ENCODE results near the gene ABCC6.

The ABCC6 gene

DNA sequence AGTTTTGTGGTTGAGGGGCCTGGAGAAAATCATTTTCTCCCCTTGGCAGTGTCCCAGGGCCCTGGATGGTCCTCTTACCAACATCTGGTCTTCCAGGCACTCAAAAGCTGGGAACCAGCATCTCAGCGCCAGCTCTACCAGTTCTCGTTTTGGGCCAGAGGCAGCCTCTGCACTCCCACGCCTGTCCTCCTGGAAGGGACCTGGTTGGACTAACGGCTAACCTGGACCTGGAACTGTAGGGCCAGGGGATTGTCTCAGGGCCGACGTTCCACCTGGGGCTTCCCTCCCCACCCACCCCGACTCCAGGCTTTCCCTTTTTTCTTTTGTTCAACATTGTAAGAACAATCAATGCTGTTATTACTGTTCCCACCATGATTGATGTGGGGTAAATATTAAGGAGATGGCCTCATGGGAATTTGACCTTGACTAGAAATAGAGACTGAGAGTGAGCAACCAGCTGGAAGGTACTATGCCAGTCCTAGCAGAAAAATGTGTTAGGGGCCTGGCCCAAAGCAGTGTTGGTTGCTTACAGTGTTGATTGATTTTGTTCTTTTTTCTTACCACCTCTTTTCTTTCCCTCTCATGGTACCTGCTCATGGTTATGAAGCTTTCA, 81.4 kb downstream of the ABCC6 start:
- no peak overlapping the region for H3K27ac Mint-ChIP-seq
- H3K36me3 Mint-ChIP-seq (ENCODE audit: low read depth) = peaks cover 100% of the 10 kb centered on the region

DNA sequence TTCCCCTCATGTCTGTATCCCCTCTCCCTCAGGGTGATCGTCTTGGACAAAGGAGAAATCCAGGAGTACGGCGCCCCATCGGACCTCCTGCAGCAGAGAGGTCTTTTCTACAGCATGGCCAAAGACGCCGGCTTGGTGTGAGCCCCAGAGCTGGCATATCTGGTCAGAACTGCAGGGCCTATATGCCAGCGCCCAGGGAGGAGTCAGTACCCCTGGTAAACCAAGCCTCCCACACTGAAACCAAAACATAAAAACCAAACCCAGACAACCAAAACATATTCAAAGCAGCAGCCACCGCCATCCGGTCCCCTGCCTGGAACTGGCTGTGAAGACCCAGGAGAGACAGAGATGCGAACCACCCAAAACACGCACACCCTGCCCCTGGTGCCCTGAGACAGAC, 82.2 kb downstream of the ABCC6 start:
- Mint-ChIP-seq H3K4me1 (ENCODE audit: low read depth) (no peaks in the 10 kb centered on the region), H3K27me3 (no peaks in the 10 kb centered on the region), H3K36me3 (ENCODE audit: low read depth) (peaks cover 100% of the 10 kb centered on the region), H3K9me3 (no peaks in the 10 kb centered on the region), H3K4me3 (no peak overlapping the region), H3K27ac (no peak overlapping the region)
- intact Hi-C loops (cut with micrococcal nuclease) = no loop called here

More for the DNA sequence above, 81.4 kb downstream of the ABCC6 start:
- Mint-ChIP-seq H3K4me3 (no peak overlapping the region), H3K9me3 (no peaks in the 10 kb centered on the region), H3K4me1 (ENCODE audit: low read depth) (no peaks in the 10 kb centered on the region), H3K27me3 (no peaks in the 10 kb centered on the region)
- intact Hi-C loops (cut with micrococcal nuclease) = no loop called here

DNA sequence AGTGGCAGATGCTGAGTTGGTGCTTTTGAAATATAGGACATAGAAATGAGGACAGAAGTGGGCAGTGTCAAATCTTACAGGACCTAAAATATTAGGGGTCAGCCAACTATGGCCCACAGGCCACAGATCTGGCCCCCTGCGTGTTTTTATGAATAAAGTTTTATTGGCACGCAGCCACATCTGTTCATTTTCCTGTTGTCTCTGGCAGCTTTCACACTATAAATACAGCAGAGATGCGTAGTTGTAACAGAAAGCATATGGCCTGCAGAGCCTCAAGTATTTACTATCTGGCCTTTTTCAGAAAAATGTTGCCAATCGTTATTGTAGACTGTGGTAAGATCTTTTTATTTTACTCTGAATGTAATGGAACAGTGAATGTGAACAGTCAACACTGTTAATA, 82.8 kb downstream of the ABCC6 start:
- intact Hi-C loops (cut with micrococcal nuclease) = no loop called here
- H3K36me3 Mint-ChIP-seq (ENCODE audit: low read depth) = peaks cover 100% of the 10 kb centered on the region

DNA sequence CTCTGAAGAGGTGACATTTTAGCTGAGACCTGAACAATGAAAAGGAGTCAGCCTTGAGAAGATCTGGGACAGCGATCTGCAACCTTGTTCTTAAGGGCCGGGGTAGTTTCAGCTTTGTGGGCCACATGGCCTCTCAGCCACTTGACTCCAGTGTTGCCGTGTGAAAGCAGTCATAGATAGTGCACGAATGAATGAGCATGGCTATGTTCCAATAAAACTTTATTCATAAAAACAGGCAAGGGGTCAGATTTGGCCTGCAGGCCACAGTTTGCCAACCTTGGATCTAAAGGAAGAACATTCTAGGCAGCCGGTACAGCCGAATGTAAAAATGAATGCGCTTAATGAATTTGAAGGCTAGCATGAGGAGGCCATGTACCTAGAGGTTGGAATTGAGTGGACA, 83.5 kb downstream of the ABCC6 start:
- peaks cover 100% of the 10 kb centered on the region for H3K36me3 Mint-ChIP-seq (ENCODE audit: low read depth)
- no peaks in the 10 kb centered on the region for H3K4me1 Mint-ChIP-seq (ENCODE audit: low read depth)
- no peaks in the 10 kb centered on the region for H3K9me3 Mint-ChIP-seq
- H3K27ac Mint-ChIP-seq = no peak overlapping the region
- no peak overlapping the region for H3K4me3 Mint-ChIP-seq
- no peaks in the 10 kb centered on the region for H3K27me3 Mint-ChIP-seq
- intact Hi-C loops (cut with micrococcal nuclease) = no loop called here

More for the DNA sequence above, 82.8 kb downstream of the ABCC6 start:
- Mint-ChIP-seq H3K4me3 (no peak overlapping the region), H3K27me3 (no peaks in the 10 kb centered on the region), H3K4me1 (ENCODE audit: low read depth) (no peaks in the 10 kb centered on the region), H3K9me3 (no peaks in the 10 kb centered on the region), H3K27ac (no peak overlapping the region)

DNA sequence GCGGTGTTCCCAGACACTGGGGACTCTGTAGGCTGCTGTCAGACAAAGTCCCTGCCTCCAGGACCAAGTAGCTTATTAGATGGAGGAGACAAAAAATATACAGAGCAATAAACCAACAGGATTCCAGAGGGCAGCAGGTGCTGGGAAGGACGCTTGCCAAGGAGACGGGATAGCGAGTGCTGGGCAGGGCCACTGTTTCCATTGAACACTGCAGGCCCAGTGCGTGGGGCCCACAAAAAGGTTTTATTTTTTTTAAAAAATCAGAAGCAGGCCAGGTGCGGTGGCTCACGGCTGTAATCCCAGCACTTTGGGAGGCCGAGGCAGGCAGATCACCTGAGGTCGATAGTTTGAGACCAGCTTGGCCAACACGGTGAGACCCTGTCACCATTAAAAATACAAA, 84.2 kb downstream of the ABCC6 start:
- Mint-ChIP-seq H3K9me3 (no peaks in the 10 kb centered on the region), H3K27me3 (no peaks in the 10 kb centered on the region), H3K36me3 (ENCODE audit: low read depth) (peaks cover 100% of the 10 kb centered on the region), H3K4me1 (ENCODE audit: low read depth) (no peaks in the 10 kb centered on the region), H3K27ac (no peak overlapping the region), H3K4me3 (no peak overlapping the region)
- intact Hi-C loops (cut with micrococcal nuclease) = no loop called here

DNA sequence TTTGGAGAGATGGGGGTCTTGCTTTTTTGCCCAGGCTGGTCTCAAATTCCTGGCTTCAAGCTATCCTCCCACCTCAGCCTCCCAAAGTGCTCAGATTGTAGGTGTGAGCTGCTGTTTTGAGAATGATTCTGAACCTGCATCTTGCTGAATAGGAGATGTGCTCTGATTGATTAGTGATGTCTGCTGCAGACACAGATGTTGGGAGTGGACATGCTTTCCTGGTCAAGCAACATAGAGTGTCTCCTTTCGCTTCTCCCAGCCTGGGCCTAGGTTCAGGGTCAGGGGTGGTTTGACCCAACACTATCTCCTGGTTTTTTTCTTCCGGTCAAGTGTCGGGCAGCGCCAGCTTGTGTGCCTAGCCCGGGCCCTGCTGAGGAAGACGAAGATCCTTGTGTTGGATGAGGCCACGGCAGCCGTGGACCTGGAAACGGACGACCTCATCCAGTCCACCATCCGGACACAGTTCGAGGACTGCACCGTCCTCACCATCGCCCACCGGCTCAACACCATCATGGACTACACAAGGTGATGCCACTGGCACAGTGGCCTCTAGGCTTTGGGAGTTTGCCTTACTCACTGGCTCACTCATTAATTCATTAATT, 85.2 kb downstream of the ABCC6 start:
- Mint-ChIP-seq H3K4me1 (ENCODE audit: low read depth) (no peaks in the 10 kb centered on the region), H3K27ac (no peak overlapping the region), H3K27me3 (no peaks in the 10 kb centered on the region), H3K4me3 (no peak overlapping the region), H3K9me3 (no peaks in the 10 kb centered on the region), H3K36me3 (ENCODE audit: low read depth) (peaks cover 100% of the 10 kb centered on the region)
- intact Hi-C loops (cut with micrococcal nuclease) = no loop called here

DNA sequence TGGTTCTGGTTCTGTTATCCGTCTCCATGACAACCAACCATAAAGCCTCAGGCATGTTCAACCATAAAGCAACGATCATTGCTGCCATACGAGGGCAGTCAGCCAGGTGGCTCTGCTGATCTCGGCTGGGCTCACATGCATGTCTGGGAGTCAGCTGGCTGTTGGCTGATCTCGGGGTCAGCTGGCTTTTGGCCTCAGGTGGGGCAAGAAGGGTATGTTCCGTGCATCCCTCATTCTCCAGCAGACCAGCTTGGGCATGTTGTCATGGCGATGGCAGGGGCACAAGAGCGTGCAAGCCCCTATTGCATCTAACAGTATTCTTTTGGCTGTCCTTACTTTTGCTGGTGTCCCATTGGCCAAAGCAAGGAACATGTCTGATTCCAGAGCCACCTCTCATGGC, 86.2 kb downstream of the ABCC6 start:
- Mint-ChIP-seq H3K4me3 (no peak overlapping the region), H3K4me1 (ENCODE audit: low read depth) (no peaks in the 10 kb centered on the region), H3K9me3 (no peaks in the 10 kb centered on the region), H3K27ac (no peak overlapping the region), H3K36me3 (ENCODE audit: low read depth) (peaks cover 100% of the 10 kb centered on the region), H3K27me3 (no peaks in the 10 kb centered on the region)
- intact Hi-C loops (cut with micrococcal nuclease) = no loop called here

DNA sequence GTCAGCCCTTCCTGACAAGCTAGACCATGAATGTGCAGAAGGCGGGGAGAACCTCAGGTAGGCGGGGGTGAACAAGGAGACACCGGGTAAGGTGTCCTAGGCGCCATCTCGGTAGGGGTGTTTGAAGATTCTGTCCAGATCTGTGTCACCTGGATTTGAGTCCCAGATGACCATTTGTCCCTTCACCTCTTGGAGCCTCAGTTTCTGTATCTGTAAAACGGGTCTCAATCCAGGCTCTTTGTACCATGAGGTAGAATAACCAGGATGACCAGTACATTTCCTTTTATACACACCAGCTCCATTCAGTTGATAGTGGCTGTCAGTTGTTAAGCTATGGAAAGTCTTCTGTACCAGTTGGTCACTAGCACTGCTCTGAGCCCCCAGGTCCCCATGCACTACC, 86.7 kb downstream of the ABCC6 start:
- Mint-ChIP-seq H3K27ac (no peak overlapping the region), H3K36me3 (ENCODE audit: low read depth) (peaks cover 100% of the 10 kb centered on the region), H3K27me3 (no peaks in the 10 kb centered on the region), H3K4me3 (no peak overlapping the region), H3K4me1 (ENCODE audit: low read depth) (no peaks in the 10 kb centered on the region), H3K9me3 (no peaks in the 10 kb centered on the region)
- intact Hi-C loops (cut with micrococcal nuclease) = no loop called here

DNA sequence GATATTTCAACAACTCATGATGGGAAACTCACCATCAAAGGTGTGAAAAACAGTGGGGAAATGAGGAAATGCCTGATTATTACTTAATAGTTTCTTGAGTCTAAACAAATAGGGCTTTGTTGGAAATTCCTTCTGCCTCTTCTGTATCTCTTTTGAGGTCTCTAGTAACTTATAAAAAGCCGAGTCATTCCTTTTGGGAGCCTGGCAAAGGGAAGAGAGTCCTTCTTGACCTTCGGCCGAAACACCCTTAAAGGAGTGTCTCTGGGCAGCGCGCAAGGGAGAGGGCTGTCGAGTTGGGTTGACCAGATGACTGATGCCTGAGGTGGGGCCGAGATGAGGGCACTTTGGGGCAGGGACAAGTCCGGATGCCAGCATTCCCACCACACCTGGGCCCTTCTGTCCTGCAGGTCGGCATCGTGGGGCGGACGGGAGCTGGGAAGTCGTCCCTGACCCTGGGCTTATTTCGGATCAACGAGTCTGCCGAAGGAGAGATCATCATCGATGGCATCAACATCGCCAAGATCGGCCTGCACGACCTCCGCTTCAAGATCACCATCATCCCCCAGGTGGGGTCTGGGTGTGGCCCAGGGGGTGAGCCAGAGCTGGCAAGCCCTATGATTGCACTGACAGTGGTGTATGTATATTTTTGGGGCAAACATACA, 89.2 kb downstream of the ABCC6 start:
- Mint-ChIP-seq H3K4me1 (ENCODE audit: low read depth) (no peaks in the 10 kb centered on the region), H3K27ac (no peak overlapping the region), H3K36me3 (ENCODE audit: low read depth) (peaks cover 100% of the 10 kb centered on the region), H3K9me3 (no peaks in the 10 kb centered on the region), H3K27me3 (no peaks in the 10 kb centered on the region), H3K4me3 (no peak overlapping the region)
- intact Hi-C loops (cut with micrococcal nuclease) = no loop called here

DNA sequence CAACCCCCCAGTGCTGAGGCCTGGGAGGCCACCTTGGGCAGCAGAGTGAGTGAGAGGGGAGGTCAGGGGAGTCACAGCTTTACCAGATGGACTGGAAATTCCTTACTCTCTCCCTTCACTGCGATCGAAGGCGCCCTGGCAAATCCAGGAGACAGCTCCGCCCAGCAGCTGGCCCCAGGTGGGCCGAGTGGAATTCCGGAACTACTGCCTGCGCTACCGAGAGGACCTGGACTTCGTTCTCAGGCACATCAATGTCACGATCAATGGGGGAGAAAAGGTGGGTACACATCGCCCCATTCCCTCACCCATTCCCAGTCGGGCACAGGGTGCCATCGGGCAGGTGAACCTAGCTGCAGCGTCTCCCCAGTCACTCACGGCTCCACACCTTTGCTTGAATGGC, 91.6 kb downstream of the ABCC6 start:
- Mint-ChIP-seq H3K9me3 (no peaks in the 10 kb centered on the region), H3K27ac (no peak overlapping the region), H3K4me3 (no peak overlapping the region), H3K4me1 (ENCODE audit: low read depth) (no peaks in the 10 kb centered on the region), H3K36me3 (ENCODE audit: low read depth) (peaks cover 98% of the 10 kb centered on the region), H3K27me3 (no peaks in the 10 kb centered on the region)
- intact Hi-C loops (cut with micrococcal nuclease) = no loop called here

DNA sequence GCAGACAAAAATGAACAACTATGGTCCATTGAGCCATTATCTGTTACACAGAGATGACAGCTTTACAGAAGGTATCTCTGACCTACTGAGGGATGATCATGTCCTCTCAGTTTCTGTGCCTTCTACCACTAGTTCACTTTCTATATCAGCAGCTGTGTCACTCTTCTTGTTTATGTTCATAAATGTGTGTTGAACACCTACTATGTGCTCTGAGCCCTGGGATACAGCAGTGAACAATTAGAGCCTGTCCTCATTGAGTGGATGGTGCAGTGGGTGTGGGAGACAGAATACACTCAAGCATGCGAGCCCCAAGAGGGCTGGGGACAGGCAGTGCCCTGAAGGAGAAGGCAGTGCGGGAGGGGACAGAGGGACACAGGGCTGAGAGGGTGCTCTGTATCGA, 92.1 kb downstream of the ABCC6 start:
- Mint-ChIP-seq H3K4me3 (no peak overlapping the region), H3K27ac (no peak overlapping the region), H3K36me3 (ENCODE audit: low read depth) (peaks cover 96% of the 10 kb centered on the region), H3K27me3 (no peaks in the 10 kb centered on the region), H3K9me3 (no peaks in the 10 kb centered on the region), H3K4me1 (ENCODE audit: low read depth) (no peaks in the 10 kb centered on the region)
- intact Hi-C loops (cut with micrococcal nuclease) = no loop called here

DNA sequence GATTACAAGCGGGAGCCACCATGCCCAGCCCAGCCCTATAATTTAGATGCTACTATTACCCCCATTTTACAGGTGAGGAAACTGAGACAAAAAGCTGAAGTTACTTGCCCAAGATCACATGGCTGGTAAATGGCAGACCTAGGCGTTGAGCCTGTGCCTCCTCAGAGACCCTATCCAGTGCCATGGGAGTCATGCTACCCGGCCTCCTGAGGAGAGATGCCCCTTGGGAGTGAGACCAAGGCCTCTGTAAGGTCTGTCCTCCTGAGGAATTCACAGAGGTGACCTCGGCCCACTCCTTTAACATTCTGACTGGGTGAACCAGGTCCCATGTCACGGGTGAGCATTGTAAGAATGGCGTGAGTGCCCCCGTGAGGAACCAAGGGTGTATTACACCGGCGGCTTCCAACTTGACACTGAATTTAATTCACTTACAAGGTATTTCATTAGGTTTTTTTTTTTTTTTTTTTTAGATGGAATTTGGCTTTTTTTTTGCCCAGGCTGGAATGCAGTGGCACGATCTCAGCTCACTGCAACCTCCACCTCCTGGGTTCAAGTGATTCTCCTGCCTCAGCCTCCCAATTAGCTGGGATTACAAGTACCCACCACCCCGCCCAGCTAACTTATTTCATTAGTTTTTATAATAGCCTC, 95.7 kb downstream of the ABCC6 start:
- no peaks in the 10 kb centered on the region for H3K27me3 Mint-ChIP-seq
- no peaks in the 10 kb centered on the region for H3K4me1 Mint-ChIP-seq (ENCODE audit: low read depth)
- peaks cover 16% of the 10 kb centered on the region for H3K9me3 Mint-ChIP-seq
- intact Hi-C loops (cut with micrococcal nuclease) = loop anchor here (5.0 to 10.0 kb wide), 2 partner anchors 63 to 250 kb away; no protein-coding TSS in a partner anchor
- peaks cover 96% of the 10 kb centered on the region for H3K36me3 Mint-ChIP-seq (ENCODE audit: low read depth)
- H3K4me3 Mint-ChIP-seq = no peak overlapping the region
- no peak overlapping the region for H3K27ac Mint-ChIP-seq

DNA sequence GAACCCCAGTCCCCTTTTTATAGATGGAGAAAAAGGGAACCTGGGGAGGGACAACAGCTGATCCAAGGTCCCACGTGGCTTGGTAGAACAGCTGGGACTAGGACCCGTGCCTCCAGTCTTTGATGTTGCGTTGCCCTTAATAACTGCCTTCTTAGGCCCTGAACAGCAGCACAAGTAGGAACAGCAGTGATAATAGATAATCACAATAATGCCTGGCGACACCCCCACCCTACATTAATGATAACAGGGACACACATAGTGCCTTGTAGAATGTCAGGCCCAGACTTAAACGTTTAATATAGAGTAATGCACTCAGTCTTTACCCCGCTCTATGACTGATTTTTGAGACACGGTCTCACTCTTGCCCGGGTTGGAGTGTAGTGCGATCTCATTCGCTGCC, 96.4 kb downstream of the ABCC6 start:
- peaks cover 16% of the 10 kb centered on the region for H3K9me3 Mint-ChIP-seq
- no peaks in the 10 kb centered on the region for H3K4me1 Mint-ChIP-seq (ENCODE audit: low read depth)
- H3K27me3 Mint-ChIP-seq = no peaks in the 10 kb centered on the region
- peaks cover 96% of the 10 kb centered on the region for H3K36me3 Mint-ChIP-seq (ENCODE audit: low read depth)
- H3K4me3 Mint-ChIP-seq = no peak overlapping the region
- intact Hi-C loops (cut with micrococcal nuclease) = loop anchor here (5.0 to 10.0 kb wide), 2 partner anchors 62 to 250 kb away; no protein-coding TSS in a partner anchor
- no peak overlapping the region for H3K27ac Mint-ChIP-seq

DNA sequence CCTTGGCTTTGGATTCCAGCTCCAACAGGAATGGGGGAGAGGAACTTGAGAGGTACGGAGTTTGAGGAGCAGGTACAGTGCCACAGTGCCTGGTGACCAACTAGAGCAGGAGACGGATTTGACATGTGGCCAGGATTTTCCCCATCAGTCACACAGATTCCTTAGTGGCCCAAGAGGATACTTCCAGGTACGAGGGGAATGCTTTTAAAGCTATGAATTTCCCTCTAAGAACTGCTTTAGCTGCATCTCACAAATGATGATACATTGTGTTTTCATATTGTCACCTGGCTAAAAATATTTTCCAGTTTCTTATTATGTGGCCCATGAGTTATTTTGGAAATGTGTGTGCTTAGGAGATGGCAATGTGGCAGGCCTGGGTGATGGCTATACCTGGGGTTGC, 98.3 kb downstream of the ABCC6 start:
- Mint-ChIP-seq H3K27ac (no peak overlapping the region), H3K36me3 (ENCODE audit: low read depth) (peaks cover 96% of the 10 kb centered on the region), H3K4me1 (ENCODE audit: low read depth) (no peaks in the 10 kb centered on the region), H3K4me3 (no peak overlapping the region), H3K27me3 (no peaks in the 10 kb centered on the region), H3K9me3 (peaks cover 16% of the 10 kb centered on the region)
- intact Hi-C loops (cut with micrococcal nuclease) = loop anchor here (5.0 to 10.0 kb wide), 3 partner anchors 38 to 248 kb away; no protein-coding TSS in a partner anchor
